DOHH2 (cell line): Measurements from ENCODE around the gene RPUSD1.

Experiments
- CTCF ChIP-seq: fragments of 200-600 bp; sonication (generic); IDR thresholded peaks from one replicate; pipeline ENCODE4 v1.5.1; 2014; ENCODE audit warnings: antibody characterized with exemption, mild to moderate bottlenecking, low read depth, low read length; ENCODE audit not compliant: poor library complexity, severe bottlenecking
- EZH2phosphoT487 ChIP-seq: fragments of 200-600 bp; sonication (generic); IDR thresholded peaks from 2 replicates; pipeline ENCODE4 v1.6.1; 2017; ENCODE audit warnings: borderline replicate concordance, mild to moderate bottlenecking, antibody characterized with exemption, low read length, moderate library complexity, mixed read lengths

- TF ChIP-seq CTCF = no peak
- no peak for TF ChIP-seq EZH2phosphoT487
Measured at GRCh38 chr16:750485-750884, 37.7 kb downstream of the RPUSD1 start.
